ENCODE data around the gene MYCN.
"Not testable (repeated sequence)": the region's sequence is repeated elsewhere in the genome, so short reads cannot be mapped to it uniquely, and the experiment has no call there.

MYCN gene

GRCh38 chr2:15943378-15944280, 3.3 kb downstream of the MYCN start:
- Mint-ChIP-seq H3K27ac (no peak overlapping the region), H3K4me3 (no peak overlapping the region), H3K9me3 (peaks cover 3% of the 10 kb centered on the region), H3K36me3 (no peaks in the 10 kb centered on the region), H3K4me1 (peaks cover 6% of the 10 kb centered on the region)
- ATAC-seq (no peak), DNase-seq (ENCODE audit: low spot score in 2 of 2) (no peak)

- no peaks in the 10 kb centered on the region for H3K36me3 Mint-ChIP-seq
- H3K4me1 Mint-ChIP-seq, result peaks cover 6% of the 10 kb centered on the region
- DNase-seq (ENCODE audit: low spot score in 2 of 2) (no peak), ATAC-seq (no peak)
- peaks cover 3% of the 10 kb centered on the region for H3K9me3 Mint-ChIP-seq
- H3K27ac Mint-ChIP-seq, result no peak overlapping the region
- no peak overlapping the region for H3K4me3 Mint-ChIP-seq
These were observed 4.1 kb downstream of the MYCN start for GRCh38 chr2:15944325-15945017.

GRCh38 chr2:15945909-15946705, 5.8 kb downstream of the MYCN start:
- ATAC-seq, result no peak
- peaks cover 3% of the 10 kb centered on the region for H3K9me3 Mint-ChIP-seq
- no peaks in the 10 kb centered on the region for H3K36me3 Mint-ChIP-seq
- H3K4me3 Mint-ChIP-seq, result no peak overlapping the region
- peaks cover 2% of the 10 kb centered on the region for H3K4me1 Mint-ChIP-seq
- no peak overlapping the region for H3K27ac Mint-ChIP-seq
- DNase-seq (ENCODE audit: low spot score in 2 of 2), result no peak

GRCh38 chr2:15946983-15947382, 6.6 kb downstream of the MYCN start:
- DNase-seq (ENCODE audit: low spot score in 2 of 2), result no peak
- H3K4me1 Mint-ChIP-seq, result no peaks in the 10 kb centered on the region
- H3K4me3 Mint-ChIP-seq, result no peak overlapping the region
- H3K36me3 Mint-ChIP-seq, result no peaks in the 10 kb centered on the region
- peaks cover 3% of the 10 kb centered on the region for H3K9me3 Mint-ChIP-seq
- no peak for ATAC-seq
- no peak overlapping the region for H3K27ac Mint-ChIP-seq

- peaks cover 3% of the 10 kb centered on the region for H3K9me3 Mint-ChIP-seq
- H3K36me3 Mint-ChIP-seq, result no peaks in the 10 kb centered on the region
- no peak overlapping the region for H3K4me3 Mint-ChIP-seq
- H3K27ac Mint-ChIP-seq, result no peak overlapping the region
- DNase-seq (ENCODE audit: low spot score in 2 of 2) (no peak), ATAC-seq (no peak)
- no peaks in the 10 kb centered on the region for H3K4me1 Mint-ChIP-seq
These were observed 7.1 kb downstream of the MYCN start for GRCh38 chr2:15947431-15947830.

- no peaks in the 10 kb centered on the region for H3K4me1 Mint-ChIP-seq
- H3K27ac Mint-ChIP-seq, result no peak overlapping the region
- peaks cover 3% of the 10 kb centered on the region for H3K9me3 Mint-ChIP-seq
- no peak for ATAC-seq
- DNase-seq (ENCODE audit: low spot score in 2 of 2), result no peak
- H3K36me3 Mint-ChIP-seq, result no peaks in the 10 kb centered on the region
- H3K4me3 Mint-ChIP-seq, result no peak overlapping the region
These were observed 8.3 kb downstream of the MYCN start for GRCh38 chr2:15948704-15948957.

- no peak for ATAC-seq
- Mint-ChIP-seq H3K4me1 (no peaks in the 10 kb centered on the region), H3K27ac (no peak overlapping the region), H3K9me3 (peaks cover 3% of the 10 kb centered on the region), H3K36me3 (no peaks in the 10 kb centered on the region), H3K4me3 (no peak overlapping the region)
- no peak for DNase-seq (ENCODE audit: low spot score in 2 of 2)
These were observed 8.8 kb downstream of the MYCN start for GRCh38 chr2:15949126-15949525.

GRCh38 chr2:15949551-15949950, 9.2 kb downstream of the MYCN start:
- DNase-seq (ENCODE audit: low spot score in 2 of 2) (no peak), ATAC-seq (no peak)
- Mint-ChIP-seq H3K9me3 (peaks cover 3% of the 10 kb centered on the region), H3K4me1 (no peaks in the 10 kb centered on the region), H3K4me3 (no peak overlapping the region), H3K27ac (no peak overlapping the region), H3K36me3 (no peaks in the 10 kb centered on the region)

- no peak overlapping the region for H3K4me3 Mint-ChIP-seq
- DNase-seq (ENCODE audit: low spot score in 2 of 2) (no peak), ATAC-seq (no peak)
- no peak overlapping the region for H3K27ac Mint-ChIP-seq
- H3K9me3 Mint-ChIP-seq, result peaks cover 2% of the 10 kb centered on the region
- no peaks in the 10 kb centered on the region for H3K4me1 Mint-ChIP-seq
- no peaks in the 10 kb centered on the region for H3K36me3 Mint-ChIP-seq
These were observed 10.0 kb downstream of the MYCN start for GRCh38 chr2:15950088-15950952.

- not testable (repeated sequence) for ATAC-seq; H3K4me1 Mint-ChIP-seq; H3K36me3 Mint-ChIP-seq; H3K4me3 Mint-ChIP-seq; H3K9me3 Mint-ChIP-seq; DNase-seq (ENCODE audit: low spot score in 2 of 2); H3K27ac Mint-ChIP-seq
These were observed 11.6 kb downstream of the MYCN start for GRCh38 chr2:15951936-15952335.

GRCh38 chr2:15952451-15953146, 12.2 kb downstream of the MYCN start:
- ATAC-seq (no peak), DNase-seq (ENCODE audit: low spot score in 2 of 2) (no peak)
- H3K9me3 Mint-ChIP-seq, result no peaks in the 10 kb centered on the region

GRCh38 chr2:15953147-15953630, 12.8 kb downstream of the MYCN start:
- ATAC-seq (no peak), DNase-seq (ENCODE audit: low spot score in 2 of 2) (no peak)
- Mint-ChIP-seq H3K9me3 (no peaks in the 10 kb centered on the region), H3K27ac (no peak overlapping the region), H3K4me1 (no peaks in the 10 kb centered on the region), H3K36me3 (no peaks in the 10 kb centered on the region), H3K4me3 (no peak overlapping the region)

More at GRCh38 chr2:15952451-15953146, 12.2 kb downstream of the MYCN start:
- no peaks in the 10 kb centered on the region for H3K4me1 Mint-ChIP-seq
- H3K4me3 Mint-ChIP-seq, result no peak overlapping the region
- no peaks in the 10 kb centered on the region for H3K36me3 Mint-ChIP-seq
- no peak overlapping the region for H3K27ac Mint-ChIP-seq

GRCh38 chr2:15953891-15954680, 13.7 kb downstream of the MYCN start:
- Mint-ChIP-seq H3K36me3 (no peaks in the 10 kb centered on the region), H3K4me1 (no peaks in the 10 kb centered on the region), H3K9me3 (no peaks in the 10 kb centered on the region), H3K27ac (no peak overlapping the region), H3K4me3 (no peak overlapping the region)
- no peak for ATAC-seq
- DNase-seq (ENCODE audit: low spot score in 2 of 2), result no peak

GRCh38 chr2:15954761-15955160, 14.4 kb downstream of the MYCN start:
- ATAC-seq (no peak), DNase-seq (ENCODE audit: low spot score in 2 of 2) (no peak)
- H3K27ac Mint-ChIP-seq, result no peak overlapping the region
- no peaks in the 10 kb centered on the region for H3K4me1 Mint-ChIP-seq
- no peaks in the 10 kb centered on the region for H3K36me3 Mint-ChIP-seq
- no peaks in the 10 kb centered on the region for H3K9me3 Mint-ChIP-seq
- no peak overlapping the region for H3K4me3 Mint-ChIP-seq
